AG20443 (cell line): ENCODE results near the gene CHN1.
A peak's percentile ranks its signal among the peaks of the same experiment; 100 is the strongest.

ENCODE experiments used
- DNase-seq: peaks from one replicate; pipeline ENCODE4 v3.0.0; 2012; ENCODE audit warnings: low spot score, mixed read lengths

CHN1 gene

GRCh38 chr2:175004980-175005732, at the start of gene CHN1:
Gene CHN1 (minus strand): TSS chr2:175005381. CDS start chr2:175004912, 469 bp downstream.
- peak; percentile 84 for DNase-seq

GRCh38 chr2:175054340-175054739, 49.2 kb upstream of the CHN1 start:
- no peak for DNase-seq

- DNase-seq = no peak
Measured at GRCh38 chr2:175049661-175050060, 44.5 kb upstream of the CHN1 start.

GRCh38 chr2:175048275-175048674, 43.1 kb upstream of the CHN1 start:
- no peak for DNase-seq

GRCh38 chr2:175039490-175039889, 34.3 kb upstream of the CHN1 start:
- DNase-seq = no peak

- DNase-seq = no peak
Measured at GRCh38 chr2:175039031-175039430, 33.9 kb upstream of the CHN1 start.

- no peak for DNase-seq
Measured at GRCh38 chr2:175037941-175038340, 32.8 kb upstream of the CHN1 start.

GRCh38 chr2:175036582-175037018, 31.4 kb upstream of the CHN1 start:
- peak; percentile 33 for DNase-seq

GRCh38 chr2:175035806-175036205, 30.6 kb upstream of the CHN1 start:
- no peak for DNase-seq

GRCh38 chr2:175034716-175035115, 29.5 kb upstream of the CHN1 start:
- no peak for DNase-seq

GRCh38 chr2:175030380-175031271, 25.4 kb upstream of the CHN1 start:
- peak; percentile 62 for DNase-seq

- no peak for DNase-seq
Measured at GRCh38 chr2:175027755-175028154, 22.6 kb upstream of the CHN1 start.

- no peak for DNase-seq
Measured at GRCh38 chr2:175026385-175026784, 21.2 kb upstream of the CHN1 start.

- peak; percentile 29 for DNase-seq
Measured at GRCh38 chr2:175025946-175026345, 20.8 kb upstream of the CHN1 start.

GRCh38 chr2:175025233-175025632, 20.1 kb upstream of the CHN1 start:
- no peak for DNase-seq

- DNase-seq = no peak
Measured at GRCh38 chr2:175022923-175023322, 17.7 kb upstream of the CHN1 start.

- no peak for DNase-seq
Measured at GRCh38 chr2:175019566-175020327, 14.6 kb upstream of the CHN1 start.

GRCh38 chr2:175017618-175018414, 12.6 kb upstream of the CHN1 start:
- DNase-seq = no peak

- no peak for DNase-seq
Measured at GRCh38 chr2:175015340-175015739, 10.2 kb upstream of the CHN1 start.

GRCh38 chr2:175012516-175012915, 7.3 kb upstream of the CHN1 start:
- DNase-seq = no peak

- no peak for DNase-seq
Measured at GRCh38 chr2:175011505-175011904, 6.3 kb upstream of the CHN1 start.
